ENCODE results near the gene DLK2. TPM values are rescaled to one million over a fixed set of nuclear protein-coding genes. Genes with fewer than 3 reads are reported as not detected.

DLK2 gene
- total and polyA plus RNA-seq, 5 experiments from 2014 or later = 0.22 to 1.2 (median 0.97) TPM; not detected in 1

GRCh38 chr6:43450699-43451131 lies 4.6 kb downstream of the DLK2 start:
- peaks cover 4 to 16% (median 6%) of the 10 kb centered on the region in 4 donors for H3K4me1 Mint-ChIP-seq
- no peaks in the 10 kb centered on the region for H3K27me3 Mint-ChIP-seq
- H3K4me3 Mint-ChIP-seq = peak overlapping the region in 1 of 10 donors; percentile 20
- DNase-seq (no peak), ATAC-seq (no peak)
- H3K9me3 Mint-ChIP-seq = no peaks in the 10 kb centered on the region
- POLR2A ChIA-PET = no interaction called here
- H3K27ac Mint-ChIP-seq = peak overlapping the region in 2 of 10 donors; percentile 57
- H3K36me3 Mint-ChIP-seq = peaks cover 0 to 49% (median 6%) of the 10 kb centered on the region in 3 donors

- Mint-ChIP-seq H3K27ac (peak overlapping the region in 2 of 10 donors; percentile 29 to 60), H3K36me3 (peaks cover 0 to 64% (median 6%) of the 10 kb centered on the region in 3 donors), H3K9me3 (no peaks in the 10 kb centered on the region), H3K4me3 (no peak overlapping the region), H3K4me1 (peaks cover 0 to 2% (median under 1%) of the 10 kb centered on the region in 4 donors), H3K27me3 (no peaks in the 10 kb centered on the region)
- DNase-seq = no peak
- ATAC-seq = no peak
- POLR2A ChIA-PET = no interaction called here
Measured at GRCh38 chr6:43448916-43449315, 6.4 kb downstream of the DLK2 start.

- no peak for DNase-seq
- Mint-ChIP-seq H3K4me3 (no peak overlapping the region), H3K9me3 (no peaks in the 10 kb centered on the region), H3K36me3 (peaks cover 0 to 76% (median 6%) of the 10 kb centered on the region in 3 donors), H3K27ac (peak overlapping the region in 2 of 10 donors; percentile 29 to 31), H3K27me3 (no peaks in the 10 kb centered on the region), H3K4me1 (peaks cover 0 to 2% (median 0%) of the 10 kb centered on the region in 4 donors)
- POLR2A ChIA-PET = interaction anchor here (1.0 kb wide), 1 partner anchor 9 kb away, joined by 3 read pairs; no protein-coding TSS in a partner anchor
- no peak for ATAC-seq
Measured at GRCh38 chr6:43447604-43448003, 7.7 kb downstream of the DLK2 start.

DNA sequence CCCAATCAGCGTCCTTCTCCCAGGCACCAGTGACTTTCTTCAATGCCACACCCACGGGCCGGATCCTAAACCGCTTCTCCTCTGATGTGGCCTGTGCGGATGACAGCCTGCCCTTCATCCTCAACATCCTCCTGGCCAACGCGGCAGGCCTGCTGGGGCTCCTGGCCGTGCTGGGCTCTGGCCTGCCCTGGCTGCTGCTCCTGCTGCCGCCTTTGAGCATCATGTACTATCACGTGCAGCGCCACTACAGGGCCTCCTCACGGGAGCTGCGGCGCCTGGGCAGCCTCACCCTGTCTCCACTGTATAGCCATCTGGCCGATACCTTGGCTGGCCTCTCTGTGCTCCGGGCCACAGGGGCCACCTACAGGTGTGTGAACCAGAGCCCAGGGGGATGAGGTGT lies 9.8 kb downstream of the DLK2 start:
- H3K4me1 Mint-ChIP-seq = peaks cover 0 to 2% (median 0%) of the 10 kb centered on the region in 4 donors
- no peak overlapping the region for H3K4me3 Mint-ChIP-seq
- DNase-seq (no peak), ATAC-seq (no peak)
- POLR2A ChIA-PET = no interaction called here
- peak overlapping the region in 1 of 10 donors; percentile 34 for H3K27ac Mint-ChIP-seq
- no peaks in the 10 kb centered on the region for H3K9me3 Mint-ChIP-seq
- H3K36me3 Mint-ChIP-seq = peaks cover 0 to 88% (median 2%) of the 10 kb centered on the region in 3 donors
- no peaks in the 10 kb centered on the region for H3K27me3 Mint-ChIP-seq

DNA sequence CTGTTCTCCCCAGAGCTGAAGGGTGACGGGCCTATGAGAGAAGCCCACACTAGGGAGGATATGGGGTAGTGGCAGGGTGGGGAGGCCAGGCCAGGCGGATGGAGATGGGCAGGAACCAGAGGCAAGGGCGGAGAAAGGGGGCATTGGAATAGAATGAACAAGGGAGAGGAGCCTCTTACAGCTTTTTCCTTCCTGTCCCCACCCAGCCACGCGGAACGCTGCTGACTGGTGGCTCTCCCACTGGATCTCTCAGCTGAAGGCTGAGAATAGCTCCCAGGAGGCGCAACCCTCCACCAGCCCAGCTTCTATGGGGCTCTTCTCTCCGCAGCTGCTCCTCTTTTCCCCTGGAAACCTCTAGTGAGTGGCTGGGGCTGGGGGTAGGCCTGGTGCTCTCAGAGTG lies 10.8 kb downstream of the DLK2 start:
- Mint-ChIP-seq H3K4me1 (peaks cover 0 to 2% (median 0%) of the 10 kb centered on the region in 4 donors), H3K27me3 (no peaks in the 10 kb centered on the region), H3K4me3 (no peak overlapping the region), H3K36me3 (peaks cover 0 to 84% (median 2%) of the 10 kb centered on the region in 3 donors), H3K27ac (no peak overlapping the region), H3K9me3 (no peaks in the 10 kb centered on the region)
- POLR2A ChIA-PET = interaction anchor here (1.0 kb wide), 1 partner anchor 33 kb away, joined by 3 read pairs; the partner anchor contains the start of gene TJAP1
- no peak for ATAC-seq
- DNase-seq = no peak

DNA sequence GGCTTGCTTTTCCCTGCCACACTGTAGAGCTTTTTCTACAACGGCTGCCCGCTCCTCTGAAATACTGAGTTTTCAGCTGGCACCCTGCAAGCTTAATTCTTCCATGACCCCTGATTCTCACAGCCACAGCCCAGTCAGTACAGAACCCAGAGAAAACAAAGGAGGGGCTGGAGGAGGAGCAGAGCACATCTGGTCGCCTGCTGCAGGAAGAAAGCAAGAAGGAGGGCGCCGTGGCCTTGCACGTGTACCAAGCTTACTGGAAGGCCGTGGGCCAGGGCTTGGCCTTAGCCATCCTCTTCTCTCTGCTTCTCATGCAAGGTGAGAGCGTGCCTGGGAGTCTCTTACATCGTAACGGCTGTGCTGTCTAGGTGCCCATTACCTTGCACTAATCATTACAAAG lies 11.3 kb downstream of the DLK2 start:
- DNase-seq = no peak
- H3K4me1 Mint-ChIP-seq = peaks cover 0 to 2% (median 0%) of the 10 kb centered on the region in 4 donors
- no peak overlapping the region for H3K4me3 Mint-ChIP-seq
- H3K9me3 Mint-ChIP-seq = no peaks in the 10 kb centered on the region
- H3K27me3 Mint-ChIP-seq = no peaks in the 10 kb centered on the region
- no peak for ATAC-seq
- POLR2A ChIA-PET = interaction anchor here (1.0 kb wide), 1 partner anchor 34 kb away, joined by 3 read pairs; the partner anchor contains the start of gene TJAP1
- H3K36me3 Mint-ChIP-seq = peaks cover 0 to 83% (median 2%) of the 10 kb centered on the region in 3 donors
- H3K27ac Mint-ChIP-seq = peak overlapping the region in 2 of 10 donors; percentile 41 to 73

GRCh38 chr6:43442935-43443334 lies 12.4 kb downstream of the DLK2 start:
- Mint-ChIP-seq H3K27ac (peak overlapping the region in 1 of 10 donors; percentile 36), H3K9me3 (no peaks in the 10 kb centered on the region), H3K27me3 (no peaks in the 10 kb centered on the region), H3K36me3 (peaks cover 0 to 74% (median 0%) of the 10 kb centered on the region in 3 donors), H3K4me1 (peaks cover 0 to 2% (median 0%) of the 10 kb centered on the region in 4 donors), H3K4me3 (no peak overlapping the region)
- POLR2A ChIA-PET = interaction anchor here (0.5 kb wide), 1 partner anchor 603 kb away, joined by 7 read pairs; no protein-coding TSS in a partner anchor
- DNase-seq = peak in 1 of 10 donors; percentile 56
- no peak for ATAC-seq

- no peaks in the 10 kb centered on the region for H3K27me3 Mint-ChIP-seq
- POLR2A ChIA-PET = interaction anchor here (0.7 to 1.4 kb wide), 2 partner anchors 10 to 138 kb away, joined by 3 to 9 read pairs; partner anchors contain the start of genes ABCC10, POLH and XPO5
- ATAC-seq = no peak
- peaks cover 0 to 2% (median 0%) of the 10 kb centered on the region in 4 donors for H3K4me1 Mint-ChIP-seq
- H3K4me3 Mint-ChIP-seq = no peak overlapping the region
- H3K36me3 Mint-ChIP-seq = peaks cover 0 to 51% (median 0%) of the 10 kb centered on the region in 3 donors
- H3K9me3 Mint-ChIP-seq = no peaks in the 10 kb centered on the region
- DNase-seq = peak in 1 of 10 donors; percentile 10
- peak overlapping the region in 2 of 10 donors; percentile 41 to 55 for H3K27ac Mint-ChIP-seq
Measured at GRCh38 chr6:43437700-43438099, 17.6 kb downstream of the DLK2 start.

GRCh38 chr6:43436577-43437282 lies 18.6 kb downstream of the DLK2 start:
- Mint-ChIP-seq H3K27me3 (no peaks in the 10 kb centered on the region), H3K4me1 (peaks cover 0 to 4% (median 1%) of the 10 kb centered on the region in 4 donors), H3K36me3 (peaks cover 0 to 48% (median 0%) of the 10 kb centered on the region in 3 donors), H3K9me3 (no peaks in the 10 kb centered on the region), H3K4me3 (peak overlapping the region in 1 of 10 donors; percentile 42), H3K27ac (peak overlapping the region in 2 of 10 donors; percentile 27 to 71)
- DNase-seq (no peak), ATAC-seq (no peak)
- POLR2A ChIA-PET = interaction anchor here (0.7 to 1.4 kb wide), 2 partner anchors 9 to 458 kb away, joined by 3 read pairs; partner anchors contain the start of genes ABCC10 and PEX6

DNA sequence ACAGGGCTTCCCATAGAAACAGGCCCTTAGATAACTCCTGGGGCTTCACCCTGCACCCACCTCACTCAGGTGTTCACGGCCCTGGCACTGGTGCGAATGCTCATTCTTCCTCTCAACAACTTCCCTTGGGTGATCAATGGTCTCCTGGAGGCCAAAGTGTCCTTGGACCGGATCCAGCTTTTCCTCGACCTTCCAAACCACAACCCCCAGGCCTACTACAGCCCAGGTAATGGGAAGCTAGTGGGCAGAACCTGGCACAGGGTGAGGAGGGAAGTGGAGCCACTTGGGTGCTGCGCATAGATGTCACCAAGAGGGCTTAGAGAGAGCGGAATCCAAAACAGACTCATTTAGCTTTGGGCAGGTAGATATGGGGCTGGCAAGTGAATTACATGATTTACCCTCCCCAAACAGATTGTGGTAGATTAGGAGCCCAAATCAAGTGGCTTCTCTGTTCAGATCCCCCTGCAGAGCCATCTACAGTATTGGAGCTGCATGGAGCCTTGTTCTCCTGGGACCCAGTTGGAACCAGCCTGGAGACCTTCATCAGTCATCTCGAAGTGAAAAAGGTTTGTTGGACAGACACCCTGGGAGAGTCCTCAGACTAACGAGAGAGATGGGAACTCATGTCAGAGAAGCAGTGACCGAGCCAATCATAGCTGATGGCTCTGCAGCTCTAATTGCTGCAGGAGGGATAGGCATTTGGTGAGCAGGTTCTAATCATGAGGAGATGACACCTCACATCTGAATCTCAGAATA lies 19.5 kb downstream of the DLK2 start:
- no peaks in the 10 kb centered on the region for H3K27me3 Mint-ChIP-seq
- peaks cover 0 to 8% (median 2%) of the 10 kb centered on the region in 4 donors for H3K4me1 Mint-ChIP-seq
- DNase-seq (no peak), ATAC-seq (no peak)
- POLR2A ChIA-PET = no interaction called here
- peak overlapping the region in 5 of 10 donors; percentile 43 to 84 (median 60) for H3K27ac Mint-ChIP-seq
- H3K36me3 Mint-ChIP-seq = peaks cover 0 to 43% (median 0%) of the 10 kb centered on the region in 3 donors
- no peak overlapping the region for H3K4me3 Mint-ChIP-seq
- no peaks in the 10 kb centered on the region for H3K9me3 Mint-ChIP-seq

DNA sequence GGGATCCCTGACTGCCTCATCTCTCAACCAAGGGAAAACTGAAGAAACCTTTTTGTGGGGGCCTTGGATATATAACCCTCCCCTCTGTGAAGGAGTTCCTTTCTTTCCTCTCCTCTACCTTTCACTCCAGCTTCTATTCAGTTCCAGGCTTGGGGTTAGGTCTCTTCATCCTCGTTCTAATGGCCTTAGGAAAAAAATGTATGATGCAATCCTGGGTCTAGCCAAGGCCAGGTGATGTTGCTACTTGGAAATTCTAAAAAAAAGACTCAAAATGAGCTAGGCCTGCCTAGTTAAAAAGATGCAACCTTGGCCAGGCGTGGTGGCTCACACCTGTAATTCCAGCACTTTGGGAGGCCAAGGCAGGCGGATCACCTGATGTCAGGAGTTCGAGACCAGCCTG lies 20.4 kb downstream of the DLK2 start:
- DNase-seq = no peak
- POLR2A ChIA-PET = interaction anchor here (0.6 kb wide), 1 partner anchor 1319 kb away, joined by 4 read pairs; no protein-coding TSS in a partner anchor
- Mint-ChIP-seq H3K4me1 (peaks cover 0 to 17% (median 5%) of the 10 kb centered on the region in 4 donors), H3K27me3 (no peaks in the 10 kb centered on the region), H3K4me3 (no peak overlapping the region), H3K9me3 (no peaks in the 10 kb centered on the region), H3K27ac (peak overlapping the region in 1 of 10 donors; percentile 78), H3K36me3 (peaks cover 0 to 39% (median 0%) of the 10 kb centered on the region in 3 donors)
- ATAC-seq = no peak
